ENCODE data around the gene MRPL2.

The MRPL2 gene

DNA sequence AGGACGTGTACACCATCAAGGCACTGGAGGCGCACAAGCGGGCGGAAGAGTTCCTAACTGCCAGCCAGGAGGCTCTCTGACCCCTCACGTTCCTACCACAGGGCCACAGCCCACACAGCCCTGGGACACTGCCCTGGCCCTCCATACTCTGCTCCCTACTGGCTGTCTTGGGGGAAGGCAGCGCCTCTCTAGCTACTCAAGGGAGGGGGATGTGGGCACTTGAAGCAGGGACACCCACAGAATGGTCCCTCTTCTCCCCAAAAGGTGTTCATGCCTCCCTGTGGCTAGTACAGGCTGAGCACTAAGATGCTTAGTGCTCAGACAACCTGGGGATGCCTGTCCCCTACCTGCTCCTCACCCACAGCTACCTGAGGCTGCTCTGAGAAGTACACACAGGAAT lies 48.0 kb downstream of the MRPL2 start:
- H3K9ac ChIP-seq (ENCODE audit: low read length), result peak overlapping the region; percentile 92
- H3K4me1 ChIP-seq (ENCODE audit: control insufficient read depth, insufficient read depth, low read depth, low read length), result peaks cover 17% of the 10 kb centered on the region
- 84% methylated on average over 3 of the region's 6 CpGs for WGBS
- H2AK5ac ChIP-seq (ENCODE audit: low read length, severe bottlenecking), result no peak overlapping the region
- H2BK5ac ChIP-seq (ENCODE audit: low read depth, low read length, poor library complexity, severe bottlenecking), result no peak overlapping the region
- no peaks in the 10 kb centered on the region for H3K27me3 ChIP-seq (ENCODE audit: control insufficient read depth in 1 of 2, insufficient read depth in 1 of 2, low read length in 2 of 2)
- no peak overlapping the region for H2BK12ac ChIP-seq (ENCODE audit: low read length in 2 of 2)
- DNase-seq, result no peak
- no peak overlapping the region for H3K23ac ChIP-seq (ENCODE audit: low read length in 2 of 2)
- no peak overlapping the region for H2AFZ ChIP-seq (ENCODE audit: low read depth, low read length)
- H3K4ac ChIP-seq (ENCODE audit: low read depth in 1 of 2, low read length in 2 of 2), result no peak overlapping the region
- no peak overlapping the region for H4K91ac ChIP-seq (ENCODE audit: low read length)
- no peak overlapping the region for H2BK120ac ChIP-seq (ENCODE audit: low read depth, low read length)
- H3K27ac ChIP-seq (ENCODE audit: low read length, poor library complexity, severe bottlenecking), result no peak overlapping the region
- no peak overlapping the region for H3K4me2 ChIP-seq (ENCODE audit: low read length, poor library complexity, severe bottlenecking)
- H2BK15ac ChIP-seq (ENCODE audit: low read depth, poor library complexity, severe bottlenecking), result no peak overlapping the region
- no peak overlapping the region for H3K14ac ChIP-seq (ENCODE audit: low read length in 2 of 2)
- no peak overlapping the region for H4K8ac ChIP-seq (ENCODE audit: low read length)
- H3K79me1 ChIP-seq (replicated peaks; ENCODE audit: low read length, poor library complexity, severe bottlenecking), result peaks cover 31% of the 10 kb centered on the region
- H3K4me3 ChIP-seq (ENCODE audit: insufficient read depth in 1 of 2, low read depth in 1 of 2, low read length in 2 of 2), result no peak overlapping the region
- no peaks in the 10 kb centered on the region for H3K9me3 ChIP-seq (ENCODE audit: control insufficient read depth, low read length)
- H3K18ac ChIP-seq (ENCODE audit: low read depth in 1 of 2, low read length in 2 of 2), result no peak overlapping the region
- H3K36me3 ChIP-seq (ENCODE audit: control insufficient read depth in 1 of 2, insufficient read depth in 2 of 2, low read depth in 1 of 2, low read length in 2 of 2), result peaks cover 62 to 63% of the 10 kb centered on the region in 2 experiments

DNA sequence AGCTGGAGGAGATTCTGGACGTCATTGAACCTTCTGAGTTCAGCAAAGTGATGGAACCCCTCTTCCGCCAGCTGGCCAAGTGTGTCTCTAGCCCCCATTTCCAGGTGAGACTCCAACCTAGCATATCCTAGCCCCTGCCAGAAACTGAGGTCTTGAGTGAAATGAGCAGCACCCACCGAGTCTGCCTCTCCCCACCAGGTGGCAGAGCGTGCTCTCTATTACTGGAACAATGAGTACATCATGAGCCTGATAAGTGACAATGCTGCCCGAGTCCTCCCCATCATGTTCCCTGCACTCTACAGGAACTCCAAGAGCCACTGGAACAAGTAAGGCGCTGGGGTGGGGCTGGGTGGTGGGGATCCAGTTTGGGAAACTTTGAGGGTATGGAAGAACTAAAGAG lies 50.1 kb downstream of the MRPL2 start:
- no peak overlapping the region for H2BK120ac ChIP-seq (ENCODE audit: low read depth, low read length)
- no peak overlapping the region for H3K4me2 ChIP-seq (ENCODE audit: low read length, poor library complexity, severe bottlenecking)
- H2BK15ac ChIP-seq (ENCODE audit: low read depth, poor library complexity, severe bottlenecking), result no peak overlapping the region
- H2BK12ac ChIP-seq (ENCODE audit: low read length in 2 of 2), result no peak overlapping the region
- H3K18ac ChIP-seq (ENCODE audit: low read depth in 1 of 2, low read length in 2 of 2), result no peak overlapping the region
- no peak overlapping the region for H3K4me3 ChIP-seq (ENCODE audit: insufficient read depth in 1 of 2, low read depth in 1 of 2, low read length in 2 of 2)
- H2BK5ac ChIP-seq (ENCODE audit: low read depth, low read length, poor library complexity, severe bottlenecking), result no peak overlapping the region
- peaks cover 12% of the 10 kb centered on the region for H3K4me1 ChIP-seq (ENCODE audit: control insufficient read depth, insufficient read depth, low read depth, low read length)
- H2AK5ac ChIP-seq (ENCODE audit: low read length, severe bottlenecking), result no peak overlapping the region
- no peak overlapping the region for H4K91ac ChIP-seq (ENCODE audit: low read length)
- no peaks in the 10 kb centered on the region for H3K27me3 ChIP-seq (ENCODE audit: control insufficient read depth in 1 of 2, insufficient read depth in 1 of 2, low read length in 2 of 2)
- H3K4ac ChIP-seq (ENCODE audit: low read depth in 1 of 2, low read length in 2 of 2), result no peak overlapping the region
- peaks cover 63 to 68% of the 10 kb centered on the region in 2 experiments for H3K36me3 ChIP-seq (ENCODE audit: control insufficient read depth in 1 of 2, insufficient read depth in 2 of 2, low read depth in 1 of 2, low read length in 2 of 2)
- H3K14ac ChIP-seq (ENCODE audit: low read length in 2 of 2), result no peak overlapping the region
- DNase-seq, result peak; percentile 39
- no peak overlapping the region for H2AFZ ChIP-seq (ENCODE audit: low read depth, low read length)
- no peaks in the 10 kb centered on the region for H3K9me3 ChIP-seq (ENCODE audit: control insufficient read depth, low read length)
- no peak overlapping the region for H3K27ac ChIP-seq (ENCODE audit: low read length, poor library complexity, severe bottlenecking)
- H3K79me1 ChIP-seq (replicated peaks; ENCODE audit: low read length, poor library complexity, severe bottlenecking), result peaks cover 36% of the 10 kb centered on the region
- WGBS, result 83% methylated on average over 5 of the region's 6 CpGs
- H3K23ac ChIP-seq (ENCODE audit: low read length in 2 of 2), result no peak overlapping the region
- H3K9ac ChIP-seq (ENCODE audit: low read length), result no peak overlapping the region
- H4K8ac ChIP-seq (ENCODE audit: low read length), result peak overlapping the region; percentile 24

DNA sequence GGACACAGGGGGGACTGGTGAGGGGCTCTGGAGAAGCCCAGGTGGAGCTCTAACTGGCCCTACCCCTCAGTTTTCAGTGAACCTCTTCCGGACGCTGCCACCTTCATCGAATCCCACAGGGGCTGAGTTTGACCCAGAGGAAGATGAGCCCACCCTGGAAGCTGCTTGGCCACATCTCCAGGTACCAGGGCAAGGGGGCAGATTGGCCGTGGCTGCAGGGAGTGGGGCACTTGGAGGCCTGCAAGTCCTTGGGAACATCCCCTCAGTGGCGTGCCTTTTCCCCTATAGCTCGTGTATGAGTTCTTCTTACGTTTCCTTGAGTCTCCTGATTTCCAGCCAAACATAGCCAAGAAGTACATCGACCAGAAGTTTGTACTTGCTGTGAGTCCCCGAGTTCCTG lies 52.1 kb downstream of the MRPL2 start:
- H3K18ac ChIP-seq (ENCODE audit: low read depth in 1 of 2, low read length in 2 of 2), result no peak overlapping the region
- 95% methylated on average over 9 of the region's 9 CpGs for WGBS
- H3K4ac ChIP-seq (ENCODE audit: low read depth in 1 of 2, low read length in 2 of 2), result no peak overlapping the region
- H3K4me1 ChIP-seq (ENCODE audit: control insufficient read depth, insufficient read depth, low read depth, low read length), result peaks cover 3% of the 10 kb centered on the region
- no peak overlapping the region for H2AK5ac ChIP-seq (ENCODE audit: low read length, severe bottlenecking)
- H4K91ac ChIP-seq (ENCODE audit: low read length), result no peak overlapping the region
- H3K23ac ChIP-seq (ENCODE audit: low read length in 2 of 2), result no peak overlapping the region
- H2BK120ac ChIP-seq (ENCODE audit: low read depth, low read length), result no peak overlapping the region
- peaks cover 40% of the 10 kb centered on the region for H3K79me1 ChIP-seq (replicated peaks; ENCODE audit: low read length, poor library complexity, severe bottlenecking)
- H3K9ac ChIP-seq (ENCODE audit: low read length), result no peak overlapping the region
- H2BK15ac ChIP-seq (ENCODE audit: low read depth, poor library complexity, severe bottlenecking), result no peak overlapping the region
- no peak overlapping the region for H3K4me2 ChIP-seq (ENCODE audit: low read length, poor library complexity, severe bottlenecking)
- no peak overlapping the region for H3K4me3 ChIP-seq (ENCODE audit: insufficient read depth in 1 of 2, low read depth in 1 of 2, low read length in 2 of 2)
- no peak overlapping the region for H2AFZ ChIP-seq (ENCODE audit: low read depth, low read length)
- no peak overlapping the region for H3K27ac ChIP-seq (ENCODE audit: low read length, poor library complexity, severe bottlenecking)
- no peak overlapping the region for H3K14ac ChIP-seq (ENCODE audit: low read length in 2 of 2)
- no peak overlapping the region for H2BK12ac ChIP-seq (ENCODE audit: low read length in 2 of 2)
- H2BK5ac ChIP-seq (ENCODE audit: low read depth, low read length, poor library complexity, severe bottlenecking), result no peak overlapping the region
- H3K9me3 ChIP-seq (ENCODE audit: control insufficient read depth, low read length), result no peaks in the 10 kb centered on the region
- DNase-seq, result no peak
- no peak overlapping the region for H4K8ac ChIP-seq (ENCODE audit: low read length)
- no peaks in the 10 kb centered on the region for H3K27me3 ChIP-seq (ENCODE audit: control insufficient read depth in 1 of 2, insufficient read depth in 1 of 2, low read length in 2 of 2)
- H3K36me3 ChIP-seq (ENCODE audit: control insufficient read depth in 1 of 2, insufficient read depth in 2 of 2, low read depth in 1 of 2, low read length in 2 of 2), result peaks cover 63 to 69% of the 10 kb centered on the region in 2 experiments

DNA sequence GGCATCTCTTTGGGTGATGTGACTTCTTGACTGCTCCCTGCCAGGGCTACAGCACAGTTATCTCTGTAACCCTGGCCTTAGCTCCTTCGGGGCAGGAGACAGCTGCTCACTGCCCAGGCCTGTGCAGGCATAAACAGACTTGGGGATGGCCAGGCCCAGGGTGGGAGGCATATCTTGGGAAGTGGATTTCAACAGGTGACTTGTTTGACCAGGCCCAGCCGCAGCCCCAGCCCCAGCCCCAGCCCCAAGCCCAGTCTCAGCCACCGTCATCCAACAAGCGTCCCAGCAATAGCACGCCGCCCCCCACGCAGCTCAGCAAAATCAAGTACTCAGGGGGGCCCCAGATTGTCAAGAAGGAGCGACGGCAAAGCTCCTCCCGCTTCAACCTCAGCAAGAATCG lies 53.0 kb downstream of the MRPL2 start:
- H3K18ac ChIP-seq (ENCODE audit: low read depth in 1 of 2, low read length in 2 of 2), result no peak overlapping the region
- H3K4me2 ChIP-seq (ENCODE audit: low read length, poor library complexity, severe bottlenecking), result no peak overlapping the region
- no peak overlapping the region for H2BK12ac ChIP-seq (ENCODE audit: low read length in 2 of 2)
- no peak overlapping the region for H2BK15ac ChIP-seq (ENCODE audit: low read depth, poor library complexity, severe bottlenecking)
- no peaks in the 10 kb centered on the region for H3K4me1 ChIP-seq (ENCODE audit: control insufficient read depth, insufficient read depth, low read depth, low read length)
- H2BK120ac ChIP-seq (ENCODE audit: low read depth, low read length), result no peak overlapping the region
- WGBS, result 93% methylated on average over 11 of the region's 11 CpGs
- H3K9ac ChIP-seq (ENCODE audit: low read length), result no peak overlapping the region
- no peak overlapping the region for H3K23ac ChIP-seq (ENCODE audit: low read length in 2 of 2)
- peaks cover 37% of the 10 kb centered on the region for H3K79me1 ChIP-seq (replicated peaks; ENCODE audit: low read length, poor library complexity, severe bottlenecking)
- no peak overlapping the region for H3K27ac ChIP-seq (ENCODE audit: low read length, poor library complexity, severe bottlenecking)
- no peak overlapping the region for H3K4me3 ChIP-seq (ENCODE audit: insufficient read depth in 1 of 2, low read depth in 1 of 2, low read length in 2 of 2)
- no peaks in the 10 kb centered on the region for H3K27me3 ChIP-seq (ENCODE audit: control insufficient read depth in 1 of 2, insufficient read depth in 1 of 2, low read length in 2 of 2)
- H3K14ac ChIP-seq (ENCODE audit: low read length in 2 of 2), result no peak overlapping the region
- H4K91ac ChIP-seq (ENCODE audit: low read length), result no peak overlapping the region
- H2AFZ ChIP-seq (ENCODE audit: low read depth, low read length), result no peak overlapping the region
- H3K4ac ChIP-seq (ENCODE audit: low read depth in 1 of 2, low read length in 2 of 2), result no peak overlapping the region
- H2BK5ac ChIP-seq (ENCODE audit: low read depth, low read length, poor library complexity, severe bottlenecking), result no peak overlapping the region
- H4K8ac ChIP-seq (ENCODE audit: low read length), result no peak overlapping the region
- no peak for DNase-seq
- no peaks in the 10 kb centered on the region for H3K9me3 ChIP-seq (ENCODE audit: control insufficient read depth, low read length)
- peaks cover 54 to 60% of the 10 kb centered on the region in 2 experiments for H3K36me3 ChIP-seq (ENCODE audit: control insufficient read depth in 1 of 2, insufficient read depth in 2 of 2, low read depth in 1 of 2, low read length in 2 of 2)
- no peak overlapping the region for H2AK5ac ChIP-seq (ENCODE audit: low read length, severe bottlenecking)

Measured in mesenchymal stem cell (in vitro differentiated cells and primary cell).